Measurements from ENCODE around the gene SHMT2.

SHMT2 gene

DNA sequence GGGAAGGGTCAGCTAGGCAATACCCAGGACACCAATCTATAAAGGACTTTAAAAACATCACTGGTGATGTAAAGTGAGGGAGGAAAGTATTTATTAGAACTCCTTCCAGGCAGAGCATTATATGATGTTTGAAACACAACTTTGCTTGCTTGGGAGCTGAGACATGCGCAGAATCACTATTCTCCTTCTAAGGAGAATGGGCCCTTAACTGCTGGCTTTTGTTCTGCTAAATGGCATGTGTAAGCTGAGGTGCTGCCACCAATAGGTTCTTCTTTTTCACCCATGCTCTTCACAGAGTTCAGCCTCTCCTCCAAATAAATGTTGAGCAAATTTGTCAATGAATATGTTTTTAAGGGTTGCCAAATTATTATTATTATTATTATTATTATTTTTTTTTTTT is 17.5 kb downstream of the SHMT2 start:
- H3K4me3 ChIP-seq (ENCODE audit: low read depth, low read length), result no peak overlapping the region
- ChIA-PET POLR2A (no interaction called here), CTCF (interaction anchor here (1.1 to 38.5 kb wide), 7 partner anchors 10 to 210 kb away, joined by 3 to 880 read pairs (median 5); partner anchors contain the start of genes GLI1, INHBE and SHMT2)
- no peak for TF ChIP-seq CTCF (IDR thresholded peaks at IDR 0.05; ENCODE audit: insufficient read depth, low read length, missing control alignments)
- DNase-seq (ENCODE audit: low read depth, low spot score), result no peak

- ChIA-PET POLR2A (no interaction called here), CTCF (interaction anchor here (0.9 to 38.5 kb wide), 10 partner anchors 8 to 208 kb away, joined by 3 to 880 read pairs (median 22); partner anchors contain the start of genes GLI1, INHBE and SHMT2)
- no peak for TF ChIP-seq CTCF (IDR thresholded peaks at IDR 0.05; ENCODE audit: insufficient read depth, low read length, missing control alignments)
- H3K4me3 ChIP-seq (ENCODE audit: low read depth, low read length), result no peak overlapping the region
- no peak for DNase-seq (ENCODE audit: low read depth, low spot score)
Measured at GRCh38 chr12:57248934-57249742, 19.6 kb downstream of the SHMT2 start.

DNA sequence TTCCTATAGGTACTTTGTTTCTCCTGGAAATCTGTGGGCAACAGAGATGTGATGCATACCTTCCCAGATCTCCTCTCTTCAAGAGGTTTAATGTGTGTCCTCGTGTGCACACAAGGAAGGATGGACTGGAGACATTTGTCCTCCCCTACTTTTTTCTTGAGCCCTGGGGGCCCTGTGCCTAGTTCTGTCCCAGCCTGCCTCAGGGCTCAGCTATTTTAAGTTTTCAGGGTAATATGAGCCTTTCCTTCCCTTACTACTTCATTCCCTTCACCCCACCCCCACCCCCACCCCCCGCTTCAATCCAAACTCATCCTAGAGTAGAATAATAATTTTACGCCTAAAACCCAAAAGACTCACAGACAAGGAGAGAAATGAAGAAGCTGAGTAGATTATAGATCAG is 21.0 kb downstream of the SHMT2 start:
- H3K4me3 ChIP-seq (ENCODE audit: low read depth, low read length), result no peak overlapping the region
- DNase-seq (ENCODE audit: low read depth, low spot score), result no peak
- POLR2A ChIA-PET, result interaction anchor here (0.9 kb wide), 1 partner anchor 270 kb away, joined by 3 read pairs; the partner anchor contains the start of gene DDIT3
- no peak for TF ChIP-seq CTCF (IDR thresholded peaks at IDR 0.05; ENCODE audit: insufficient read depth, low read length, missing control alignments)
- CTCF ChIA-PET, result interaction anchor here (1.1 to 38.5 kb wide), 8 partner anchors 9 to 207 kb away, joined by 3 to 880 read pairs (median 22); partner anchors contain the start of genes GLI1, INHBE and STAT6

DNA sequence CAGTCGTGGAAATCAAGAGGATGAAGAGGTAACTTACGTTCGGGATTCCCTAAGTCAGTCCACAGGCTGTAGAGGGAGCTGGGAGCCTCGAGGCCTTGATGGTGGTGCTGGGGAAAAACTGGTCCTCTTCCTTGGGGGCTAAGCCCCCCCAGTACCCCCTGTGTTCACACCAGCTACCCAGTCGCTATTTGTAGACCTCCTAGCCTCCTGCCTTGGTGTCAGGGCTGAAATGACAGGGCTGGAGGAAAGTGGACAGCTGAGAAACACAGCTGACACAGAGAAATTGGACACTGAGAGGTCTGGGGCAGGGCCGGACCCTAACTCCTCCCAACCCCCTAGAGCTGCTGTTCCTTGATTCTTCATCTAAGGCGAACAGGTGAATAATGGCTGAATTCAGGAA is 21.4 kb downstream of the SHMT2 start, which contains the start of gene STAC3:
Gene STAC3, minus strand, starts transcription at position 232 of the 400 bp plus-strand sequence. CDS start 1,551 bp downstream, outside the sequence.
- CTCF ChIA-PET, result interaction anchor here (1.0 to 38.5 kb wide), 9 partner anchors 8 to 206 kb away, joined by 3 to 880 read pairs (median 9); partner anchors contain the start of genes GLI1, INHBE and STAT6
- H3K4me3 ChIP-seq (ENCODE audit: low read depth, low read length), result no peak within 1 kb of the TSS
- TF ChIP-seq CTCF (IDR thresholded peaks at IDR 0.05; ENCODE audit: insufficient read depth, low read length, missing control alignments), result no peak
- POLR2A ChIA-PET, result interaction anchor here (0.9 kb wide), 2 partner anchors 21 to 269 kb away, joined by 3 read pairs; partner anchors contain the start of gene DDIT3
- no peak for DNase-seq (ENCODE audit: low read depth, low spot score)

GRCh38 chr12:57254506-57255280 is 25.2 kb downstream of the SHMT2 start:
- POLR2A ChIA-PET, result interaction anchor here (0.6 kb wide), 1 partner anchor 640 kb away, joined by 4 read pairs; no protein-coding TSS in a partner anchor
- no peak for TF ChIP-seq CTCF (IDR thresholded peaks at IDR 0.05; ENCODE audit: insufficient read depth, low read length, missing control alignments)
- CTCF ChIA-PET, result interaction anchor here (0.8 to 38.5 kb wide), 7 partner anchors 10 to 202 kb away, joined by 3 to 880 read pairs (median 4); partner anchors contain the start of genes GLI1 and INHBE
- no peak overlapping the region for H3K4me3 ChIP-seq (ENCODE audit: low read depth, low read length)
- no peak for DNase-seq (ENCODE audit: low read depth, low spot score)

Measured in AG04449 (cell line).